Hepatocyte (in vitro differentiated cells): ENCODE measurements around the gene IMMP2L.

Experiments used
- CTCF ChIP-seq: fragments of 200-600 bp; sonication (generic); IDR thresholded peaks from 2 replicates; pipeline ENCODE4 v1.5.1; 2016; ENCODE audit warnings: antibody characterized with exemption, mild to moderate bottlenecking; ENCODE audit not compliant: poor library complexity
- EZH2 ChIP-seq: fragments of 200-600 bp; sonication (generic); IDR thresholded peaks from 2 replicates; pipeline ENCODE4 v1.6.1; 2016; ENCODE audit warnings: antibody characterized with exemption, mild to moderate bottlenecking, borderline replicate concordance

- TF ChIP-seq CTCF: no peak
- no peak for TF ChIP-seq EZH2
Observed at GRCh38 chr7:111160297-111160696, 402.0 kb downstream of the IMMP2L start.
